Calu3 (cell line): ENCODE results near the gene TSC22D3. TPM values are rescaled to one million over a fixed set of nuclear protein-coding genes. Genes with fewer than 3 reads are reported as not detected.

Source experiments
- BruUV-seq: library from RNA; stranded (reverse); fragments of 400-500 nt; replicated peaks from 2 replicates; lab custom pipeline; 2021; lab: Mats Ljungman, UMichigan
- CTCF ChIA-PET: fragments of 300-600 bp; sonication (Branson Sonifier 250); formaldehyde crosslinking; loops from one replicate; lab custom pipeline; 2022; ENCODE audit warnings: antibody characterized with exemption; lab: Charles Lee
- DNase-seq: peaks from one replicate; pipeline ENCODE4 v3.0.0; 2022
- H3K27ac Mint-ChIP-seq: one replicate; pipeline ENCODE4 v1.8.0; 2022; ENCODE audit warnings: mixed read lengths; ENCODE audit not compliant: unreplicated experiment
- H3K27me3 Mint-ChIP-seq: one replicate; pipeline ENCODE4 v1.8.0; 2022; ENCODE audit warnings: mixed read lengths; ENCODE audit not compliant: unreplicated experiment
- H3K36me3 Mint-ChIP-seq: one replicate; pipeline ENCODE4 v1.8.0; 2022; ENCODE audit warnings: mild to moderate bottlenecking, moderate library complexity, mixed read lengths; ENCODE audit not compliant: insufficient read depth, unreplicated experiment
- H3K4me1 Mint-ChIP-seq: one replicate; pipeline ENCODE4 v1.8.0; 2022; ENCODE audit warnings: mild to moderate bottlenecking, low read depth, mixed read lengths; ENCODE audit not compliant: unreplicated experiment
- H3K4me3 Mint-ChIP-seq: one replicate; pipeline ENCODE4 v1.8.0; 2022; ENCODE audit warnings: mild to moderate bottlenecking, low read depth, moderate library complexity, mixed read lengths; ENCODE audit not compliant: unreplicated experiment
- H3K9me3 Mint-ChIP-seq: one replicate; pipeline ENCODE4 v1.8.0; 2022; ENCODE audit warnings: low read depth, mixed read lengths; ENCODE audit not compliant: unreplicated experiment
- intact Hi-C: fragments of 100-400 bp; cut with micrococcal nuclease; formaldehyde crosslinking; loops from one replicate; pipeline ENCODE4 v1.10.0; 2022; ENCODE audit not compliant: unreplicated experiment
- total RNA-seq: library from RNA; stranded (reverse); gene quantifications from 2 replicates; pipeline ENCODE4 v1.2.3, GENCODE V29; 2022
- TF ChIP-seq, protein P1 (sequence below): fragments of 200-600 bp; IDR thresholded peaks from one replicate; pipeline ENCODE4 v1.8.0; 2022; ENCODE audit warnings: antibody characterized with exemption; ENCODE audit not compliant: unreplicated experiment

TSC22D3 gene
- total RNA-seq, 1 experiment from 2014 or later, result 48.3 TPM

DNA sequence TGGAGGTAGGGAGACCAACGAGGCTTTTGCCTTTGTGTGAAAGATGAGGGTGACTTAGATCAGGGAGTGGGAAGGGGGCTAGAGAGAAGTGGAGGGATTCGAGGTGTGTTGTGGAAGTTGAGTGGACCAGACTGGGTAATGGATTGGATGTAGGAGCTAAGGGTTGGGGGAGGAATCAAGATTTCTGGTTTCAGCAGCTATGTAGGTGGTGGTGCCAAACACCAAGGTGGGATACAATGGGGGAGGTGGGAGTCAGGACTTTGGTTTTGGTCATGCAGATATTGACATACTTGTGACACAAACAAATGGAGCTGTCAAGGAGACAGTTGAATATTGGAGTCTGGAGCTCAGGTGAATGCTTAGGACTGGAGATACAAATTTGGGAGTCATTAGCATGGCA lies 71.0 kb downstream of the TSC22D3 start:
- DNase-seq, result no peak
- peaks cover 23% of the 10 kb centered on the region for H3K4me1 Mint-ChIP-seq
- H3K27me3 Mint-ChIP-seq, result no peaks in the 10 kb centered on the region
- no peak overlapping the region for H3K27ac Mint-ChIP-seq
- CTCF ChIA-PET, result no interaction called here
- H3K9me3 Mint-ChIP-seq, result no peaks in the 10 kb centered on the region
- TF ChIP-seq, protein P1, sequence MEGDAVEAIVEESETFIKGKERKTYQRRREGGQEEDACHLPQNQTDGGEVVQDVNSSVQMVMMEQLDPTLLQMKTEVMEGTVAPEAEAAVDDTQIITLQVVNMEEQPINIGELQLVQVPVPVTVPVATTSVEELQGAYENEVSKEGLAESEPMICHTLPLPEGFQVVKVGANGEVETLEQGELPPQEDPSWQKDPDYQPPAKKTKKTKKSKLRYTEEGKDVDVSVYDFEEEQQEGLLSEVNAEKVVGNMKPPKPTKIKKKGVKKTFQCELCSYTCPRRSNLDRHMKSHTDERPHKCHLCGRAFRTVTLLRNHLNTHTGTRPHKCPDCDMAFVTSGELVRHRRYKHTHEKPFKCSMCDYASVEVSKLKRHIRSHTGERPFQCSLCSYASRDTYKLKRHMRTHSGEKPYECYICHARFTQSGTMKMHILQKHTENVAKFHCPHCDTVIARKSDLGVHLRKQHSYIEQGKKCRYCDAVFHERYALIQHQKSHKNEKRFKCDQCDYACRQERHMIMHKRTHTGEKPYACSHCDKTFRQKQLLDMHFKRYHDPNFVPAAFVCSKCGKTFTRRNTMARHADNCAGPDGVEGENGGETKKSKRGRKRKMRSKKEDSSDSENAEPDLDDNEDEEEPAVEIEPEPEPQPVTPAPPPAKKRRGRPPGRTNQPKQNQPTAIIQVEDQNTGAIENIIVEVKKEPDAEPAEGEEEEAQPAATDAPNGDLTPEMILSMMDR, result no peak
- intact Hi-C loops, result no loop called here
- no peaks in the 10 kb centered on the region for H3K36me3 Mint-ChIP-seq
- BruUV-seq, result no TSS peak
- no peak overlapping the region for H3K4me3 Mint-ChIP-seq

DNA sequence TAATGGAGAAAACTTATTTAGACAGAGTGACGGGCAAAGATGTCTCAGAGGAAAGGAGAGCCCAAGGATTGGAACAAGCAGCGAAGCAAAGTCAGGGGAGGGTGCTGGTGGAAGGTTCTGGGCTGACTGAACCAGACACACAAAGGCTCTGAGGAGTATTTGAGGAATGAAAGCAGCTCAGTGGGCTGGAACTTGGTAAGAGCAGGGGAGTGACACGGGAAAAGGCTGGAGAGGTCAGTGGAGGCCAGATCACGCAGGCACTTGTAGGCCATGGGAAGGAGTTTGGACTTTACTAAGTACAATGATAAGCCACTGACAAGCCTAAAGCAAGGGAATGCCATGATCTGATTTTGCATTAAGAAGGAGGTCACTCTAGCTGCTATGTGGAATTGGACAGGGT lies 71.4 kb downstream of the TSC22D3 start:
- no peaks in the 10 kb centered on the region for H3K27me3 Mint-ChIP-seq
- CTCF ChIA-PET, result no interaction called here

DNA sequence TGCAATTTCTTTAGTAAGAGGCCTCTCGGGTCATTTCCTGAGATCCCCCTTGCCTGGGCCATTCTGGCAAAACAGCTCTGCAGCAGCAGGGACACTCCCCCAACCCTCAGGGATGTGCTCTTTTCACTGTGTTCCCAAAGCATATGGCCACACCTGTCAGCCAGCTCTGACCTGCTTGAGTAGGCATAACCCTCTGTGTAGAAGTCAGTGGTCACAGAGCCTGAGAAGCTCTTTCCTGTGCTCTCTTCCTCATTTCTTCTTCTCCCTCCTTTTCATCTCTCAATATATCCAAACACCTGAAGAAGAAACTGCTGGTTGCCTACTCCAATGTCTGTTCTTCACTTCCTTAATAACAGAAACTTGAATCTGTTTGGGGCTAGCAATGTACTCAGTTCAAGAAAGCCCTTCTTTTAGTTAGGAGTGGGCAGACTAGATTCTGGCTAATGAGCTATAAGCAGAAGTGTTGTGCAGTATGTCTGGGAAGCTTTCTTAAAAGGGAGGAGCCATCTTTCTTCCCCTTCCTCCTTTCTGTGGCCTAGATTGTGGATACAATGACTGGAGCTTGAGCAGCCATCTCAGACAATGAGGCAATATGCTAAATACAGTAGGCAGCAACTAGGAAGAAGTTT lies 74.0 kb downstream of the TSC22D3 start:
- no peaks in the 10 kb centered on the region for H3K27me3 Mint-ChIP-seq
- TF ChIP-seq, protein P1, result no peak
- H3K9me3 Mint-ChIP-seq, result peaks cover 2% of the 10 kb centered on the region
- no peak overlapping the region for H3K4me3 Mint-ChIP-seq
- H3K36me3 Mint-ChIP-seq, result no peaks in the 10 kb centered on the region
- H3K4me1 Mint-ChIP-seq, result peaks cover 11% of the 10 kb centered on the region
- intact Hi-C loops, result no loop called here
- H3K27ac Mint-ChIP-seq, result no peak overlapping the region
- no peak for DNase-seq
- CTCF ChIA-PET, result interaction anchor here (0.7 kb wide), 1 partner anchor 30 kb away, joined by 3 read pairs; no protein-coding TSS in a partner anchor
- no TSS peak for BruUV-seq

More for the DNA sequence above, 71.4 kb downstream of the TSC22D3 start:
- Mint-ChIP-seq H3K36me3 (no peaks in the 10 kb centered on the region), H3K9me3 (no peaks in the 10 kb centered on the region), H3K4me3 (no peak overlapping the region), H3K4me1 (peaks cover 19% of the 10 kb centered on the region), H3K27ac (no peak overlapping the region)
- no TSS peak for BruUV-seq
- intact Hi-C loops, result no loop called here
- TF ChIP-seq, protein P1, result no peak
- DNase-seq, result no peak

DNA sequence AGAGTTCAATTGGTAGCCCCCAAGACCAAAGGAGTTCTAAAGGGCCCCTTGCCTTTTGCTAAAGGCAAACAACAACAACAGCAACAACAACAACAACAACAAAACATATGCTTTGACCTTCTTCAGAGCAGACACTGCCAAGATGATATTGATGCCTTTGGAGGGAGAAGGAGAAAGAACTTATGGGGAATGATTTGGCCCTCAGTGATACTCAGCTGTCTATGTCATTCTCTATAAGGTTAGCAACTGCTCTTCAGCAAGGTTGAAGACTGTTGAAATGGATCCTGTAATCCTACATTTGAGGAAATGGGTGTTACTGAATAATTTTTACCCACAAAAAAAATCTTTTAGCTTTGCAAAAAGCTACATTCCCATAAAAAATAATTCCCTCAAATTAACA lies 74.8 kb downstream of the TSC22D3 start:
- no TSS peak for BruUV-seq

More for the DNA sequence above, 74.8 kb downstream of the TSC22D3 start:
- peaks cover 2% of the 10 kb centered on the region for H3K9me3 Mint-ChIP-seq
- intact Hi-C loops, result no loop called here
- peaks cover 11% of the 10 kb centered on the region for H3K4me1 Mint-ChIP-seq
- peak overlapping the region; percentile 33 for H3K27ac Mint-ChIP-seq
- H3K27me3 Mint-ChIP-seq, result no peaks in the 10 kb centered on the region
- no peak overlapping the region for H3K4me3 Mint-ChIP-seq
- CTCF ChIA-PET, result no interaction called here
- DNase-seq, result no peak
- H3K36me3 Mint-ChIP-seq, result no peaks in the 10 kb centered on the region
- TF ChIP-seq, protein P1, result no peak
